Measurements from ENCODE around the gene C12orf42.
A peak's percentile ranks its signal among the peaks of the same experiment; 100 is the strongest.

Gene C12orf42

GRCh38 chr12:103331643-103332042 is 164.1 kb downstream of the C12orf42 start:
- DNase-seq, result no peak

GRCh38 chr12:103330672-103331071 is 165.1 kb downstream of the C12orf42 start:
- no peak for DNase-seq

- no peak for DNase-seq
These were observed 168.1 kb downstream of the C12orf42 start for GRCh38 chr12:103327676-103328075.

- DNase-seq, result no peak
These were observed 169.6 kb downstream of the C12orf42 start for GRCh38 chr12:103326190-103326589.

- DNase-seq, result no peak
These were observed 177.2 kb downstream of the C12orf42 start for GRCh38 chr12:103318566-103318965.

GRCh38 chr12:103317220-103317619 is 178.5 kb downstream of the C12orf42 start:
- DNase-seq, result no peak

GRCh38 chr12:103314786-103315185 is 181.0 kb downstream of the C12orf42 start:
- no peak for DNase-seq

- no peak for DNase-seq
These were observed 181.9 kb downstream of the C12orf42 start for GRCh38 chr12:103313894-103314293.

GRCh38 chr12:103312742-103313354 is 182.9 kb downstream of the C12orf42 start:
- DNase-seq, result no peak

- DNase-seq, result no peak
These were observed 185.1 kb downstream of the C12orf42 start for GRCh38 chr12:103310546-103311270.

- DNase-seq, result no peak
These were observed 187.4 kb downstream of the C12orf42 start for GRCh38 chr12:103308396-103308795.

- DNase-seq, result no peak
These were observed 192.3 kb downstream of the C12orf42 start for GRCh38 chr12:103303484-103303883.

GRCh38 chr12:103301642-103302591 is 193.9 kb downstream of the C12orf42 start:
- no peak for DNase-seq

- DNase-seq, result no peak
These were observed 207.8 kb downstream of the C12orf42 start for GRCh38 chr12:103288016-103288415.

GRCh38 chr12:103282124-103282523 is 213.6 kb downstream of the C12orf42 start:
- DNase-seq, result no peak

- no peak for DNase-seq
These were observed 216.3 kb downstream of the C12orf42 start for GRCh38 chr12:103279444-103279843.

GRCh38 chr12:103278329-103278728 is 217.4 kb downstream of the C12orf42 start:
- DNase-seq, result no peak

- DNase-seq, result no peak
These were observed 222.1 kb downstream of the C12orf42 start for GRCh38 chr12:103273645-103274044.

- DNase-seq, result no peak
These were observed 222.8 kb downstream of the C12orf42 start for GRCh38 chr12:103272949-103273348.

- peak; percentile 68 for DNase-seq
These were observed 225.8 kb downstream of the C12orf42 start for GRCh38 chr12:103269946-103270345.

GRCh38 chr12:103268831-103269514 is 226.8 kb downstream of the C12orf42 start:
- peak; percentile 98 for DNase-seq

- DNase-seq, result no peak
These were observed 238.0 kb downstream of the C12orf42 start for GRCh38 chr12:103257763-103258162.
